Measurements from ENCODE around the gene RAB40B. TPM values are rescaled to one million over a fixed set of nuclear protein-coding genes. Genes with fewer than 3 reads are reported as not detected.

RAB40B gene
- total RNA-seq, 2 experiments from 2014 or later: 1.6 to 2.0 TPM

GRCh38 chr17:82697808-82698064 lies 762 bp downstream of the RAB40B start:
- POLR2A ChIA-PET: no interaction called here
- peaks cover 10% of the 10 kb centered on the region for H3K4me1 Mint-ChIP-seq (ENCODE audit: low read depth)
- peaks cover 18% of the 10 kb centered on the region for H3K4me1 ChIP-seq (ENCODE audit: insufficient read depth, low read length)
- no peak overlapping the region for H3K27ac ChIP-seq (ENCODE audit: low read depth in 1 of 2, low read length in 2 of 2)
- peak overlapping the region; percentile 70 for H3K4me3 Mint-ChIP-seq
- peaks cover 7% of the 10 kb centered on the region for H3K36me3 Mint-ChIP-seq (ENCODE audit: low read depth)
- peaks cover 5% of the 10 kb centered on the region for H3K9me3 Mint-ChIP-seq
- intact Hi-C loops (cut with DNase I, micrococcal nuclease): loop anchor here (1.0 to 5.0 kb wide), 4 partner anchors 19 to 55 kb away; partner anchors contain the start of genes TBCD (in 2 of the 2), FN3KRP (in 1 of the 2) and WDR45B (in 1 of the 2)
- no peak overlapping the region for H3K27ac Mint-ChIP-seq
- CTCF ChIA-PET: no interaction called here
- peaks cover 7 to 28% of the 10 kb centered on the region in 2 experiments for H3K9me3 ChIP-seq (ENCODE audit: control insufficient read depth in 1 of 2, insufficient read depth in 1 of 2, low read length in 2 of 2)
- ATAC-seq (ENCODE audit: poor library complexity) (no peak), DNase-seq (peak in 1 of 14 experiments; percentile 60)
- no peaks in the 10 kb centered on the region for H3K36me3 ChIP-seq (ENCODE audit: insufficient read depth, low read length)
- H3K27me3 ChIP-seq (ENCODE audit: control insufficient read depth in 1 of 2, insufficient read depth in 2 of 2, low read length in 2 of 2): peaks cover 0 to 6% of the 10 kb centered on the region in 2 experiments
- peak overlapping the region; percentile 47 for H3K4me3 ChIP-seq (ENCODE audit: low read length)
- no peaks in the 10 kb centered on the region for H3K27me3 Mint-ChIP-seq
- no peak for TF ChIP-seq CTCF (IDR thresholded peaks at IDR 0.05)

GRCh38 chr17:82696916-82697807 lies 1.3 kb downstream of the RAB40B start:
- H3K4me3 Mint-ChIP-seq: peak overlapping the region; percentile 70
- no peak overlapping the region for H3K27ac Mint-ChIP-seq
- peak in 3 of 14 experiments; percentile 13 to 55 (median 44) for DNase-seq
- POLR2A ChIA-PET: no interaction called here
- Histone ChIP-seq H3K9me3 (ENCODE audit: control insufficient read depth in 1 of 2, insufficient read depth in 1 of 2, low read length in 2 of 2) (peaks cover 7 to 28% of the 10 kb centered on the region in 2 experiments), H3K27me3 (ENCODE audit: control insufficient read depth in 1 of 2, insufficient read depth in 2 of 2, low read length in 2 of 2) (peaks cover 0 to 6% of the 10 kb centered on the region in 2 experiments), H3K4me1 (ENCODE audit: insufficient read depth, low read length) (peaks cover 18% of the 10 kb centered on the region), H3K27ac (ENCODE audit: low read depth in 1 of 2, low read length in 2 of 2) (no peak overlapping the region), H3K4me3 (ENCODE audit: low read length) (peak overlapping the region; percentile 47), H3K36me3 (ENCODE audit: insufficient read depth, low read length) (no peaks in the 10 kb centered on the region)
- intact Hi-C loops (cut with DNase I, micrococcal nuclease): loop anchor here in 1 of 2 experiments (5.0 kb wide), 1 partner anchor 55 kb away; the partner anchor contains the start of gene TBCD
- peaks cover 7% of the 10 kb centered on the region for H3K36me3 Mint-ChIP-seq (ENCODE audit: low read depth)
- CTCF ChIA-PET: no interaction called here
- TF ChIP-seq CTCF (IDR thresholded peaks at IDR 0.05): no peak
- no peak for ATAC-seq (ENCODE audit: poor library complexity)
- peaks cover 10% of the 10 kb centered on the region for H3K4me1 Mint-ChIP-seq (ENCODE audit: low read depth)
- peaks cover 5% of the 10 kb centered on the region for H3K9me3 Mint-ChIP-seq
- no peaks in the 10 kb centered on the region for H3K27me3 Mint-ChIP-seq

DNA sequence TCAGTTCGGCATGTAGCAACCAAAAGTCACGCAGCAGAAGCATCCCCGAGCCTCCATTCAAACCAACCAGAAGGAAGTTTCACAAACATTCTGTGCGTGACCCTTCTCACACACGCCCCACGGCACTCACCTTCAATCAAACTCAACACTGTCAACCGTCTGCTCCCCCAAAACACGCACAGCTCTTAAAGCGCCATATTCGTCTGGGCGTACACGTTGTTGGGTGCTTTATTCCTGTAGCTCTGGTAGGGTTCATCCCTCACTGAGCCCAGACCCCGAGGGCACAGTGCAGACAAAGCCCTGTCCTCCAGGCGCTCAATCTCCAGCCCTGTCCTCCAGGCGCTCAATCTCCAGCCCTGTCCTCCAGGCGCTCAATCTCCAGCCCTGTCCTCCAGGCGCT lies 2.2 kb downstream of the RAB40B start:
- no peak overlapping the region for H3K27ac ChIP-seq (ENCODE audit: low read depth in 1 of 2, low read length in 2 of 2)
- ChIA-PET POLR2A (no interaction called here), CTCF (no interaction called here)
- H3K27ac Mint-ChIP-seq: no peak overlapping the region
- H3K9me3 ChIP-seq (ENCODE audit: control insufficient read depth in 1 of 2, insufficient read depth in 1 of 2, low read length in 2 of 2): peaks cover 7 to 28% of the 10 kb centered on the region in 2 experiments
- H3K4me3 Mint-ChIP-seq: peak overlapping the region; percentile 54
- no peaks in the 10 kb centered on the region for H3K36me3 ChIP-seq (ENCODE audit: insufficient read depth, low read length)
- H3K36me3 Mint-ChIP-seq (ENCODE audit: low read depth): peaks cover 7% of the 10 kb centered on the region
- peaks cover 18% of the 10 kb centered on the region for H3K4me1 ChIP-seq (ENCODE audit: insufficient read depth, low read length)
- DNase-seq (peak in 1 of 14 experiments; percentile 25), ATAC-seq (ENCODE audit: poor library complexity) (no peak)
- no peaks in the 10 kb centered on the region for H3K27me3 Mint-ChIP-seq
- no peak for TF ChIP-seq CTCF (IDR thresholded peaks at IDR 0.05)
- H3K27me3 ChIP-seq (ENCODE audit: control insufficient read depth in 1 of 2, insufficient read depth in 2 of 2, low read length in 2 of 2): peaks cover 0 to 6% of the 10 kb centered on the region in 2 experiments
- H3K4me3 ChIP-seq (ENCODE audit: low read length): no peak overlapping the region
- intact Hi-C loops (cut with DNase I, micrococcal nuclease): loop anchor here in 1 of 2 experiments (5.0 kb wide), 1 partner anchor 56 kb away; the partner anchor contains the start of gene TBCD
- peaks cover 10% of the 10 kb centered on the region for H3K4me1 Mint-ChIP-seq (ENCODE audit: low read depth)
- peaks cover 5% of the 10 kb centered on the region for H3K9me3 Mint-ChIP-seq
